ENCODE measurements around the gene ANKRD10.

Gene ANKRD10

DNA sequence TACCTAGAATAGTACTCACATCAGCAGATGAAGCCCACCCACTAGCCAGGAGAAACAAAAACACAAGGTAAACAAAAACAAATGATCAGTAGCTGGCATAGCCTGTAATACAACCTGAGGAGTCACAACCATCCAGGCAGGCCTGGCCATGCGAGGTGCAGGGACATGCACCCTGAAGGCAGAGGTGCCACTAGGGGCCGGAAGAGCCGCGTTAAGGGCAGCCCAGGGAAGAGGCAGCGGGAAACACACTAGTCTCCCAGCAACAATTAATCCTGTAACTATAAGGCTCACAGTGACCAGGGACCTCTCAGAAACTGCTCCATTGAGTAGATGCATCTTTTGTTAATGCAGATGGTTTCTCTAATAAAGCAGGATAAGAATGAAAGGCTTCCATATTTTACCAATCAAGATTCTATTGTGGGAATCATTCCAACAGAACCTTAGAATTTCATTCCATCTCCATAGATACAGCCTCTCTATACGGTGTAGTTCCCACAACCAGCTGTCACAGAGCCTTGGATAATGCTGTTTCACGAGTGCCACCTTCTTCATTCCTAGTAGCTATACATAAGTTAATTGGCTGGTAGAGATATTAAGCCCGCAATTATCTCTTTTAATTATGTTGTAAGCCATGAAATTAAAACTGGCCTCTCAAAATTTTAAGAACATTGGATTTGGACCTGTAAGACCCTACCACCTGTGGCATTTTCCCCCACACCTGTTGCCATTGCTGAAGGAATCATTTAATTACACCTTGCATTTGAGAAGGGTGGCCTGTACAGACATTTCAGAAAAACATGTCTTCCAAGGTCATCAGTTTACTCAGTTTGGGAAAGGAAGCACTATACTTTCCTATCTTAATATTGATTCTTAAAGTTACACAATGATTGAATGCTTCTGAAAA lies 28.7 kb downstream of the ANKRD10 start:
- no peak for DNase-seq (ENCODE audit: low read depth)

DNA sequence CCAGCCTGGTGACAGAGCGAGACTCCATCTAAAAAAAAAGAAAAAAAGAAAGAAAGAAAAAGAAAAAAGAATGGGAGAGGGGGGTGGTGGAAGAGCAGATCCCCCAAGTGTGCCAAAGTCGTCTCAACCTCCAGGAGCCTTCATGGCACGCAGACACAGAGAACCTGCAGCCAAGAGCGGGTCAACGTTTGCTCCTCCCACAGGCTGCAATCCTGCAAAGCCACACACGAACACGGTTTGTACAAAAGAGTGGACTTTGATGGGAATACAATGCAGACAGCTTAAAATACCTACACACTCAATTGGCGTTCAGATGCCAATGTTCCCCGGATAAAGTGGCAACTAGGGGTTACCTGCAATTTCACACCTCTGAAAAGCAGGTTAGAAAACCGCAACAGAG lies 29.4 kb downstream of the ANKRD10 start:
- DNase-seq (ENCODE audit: low read depth) = no peak

DNA sequence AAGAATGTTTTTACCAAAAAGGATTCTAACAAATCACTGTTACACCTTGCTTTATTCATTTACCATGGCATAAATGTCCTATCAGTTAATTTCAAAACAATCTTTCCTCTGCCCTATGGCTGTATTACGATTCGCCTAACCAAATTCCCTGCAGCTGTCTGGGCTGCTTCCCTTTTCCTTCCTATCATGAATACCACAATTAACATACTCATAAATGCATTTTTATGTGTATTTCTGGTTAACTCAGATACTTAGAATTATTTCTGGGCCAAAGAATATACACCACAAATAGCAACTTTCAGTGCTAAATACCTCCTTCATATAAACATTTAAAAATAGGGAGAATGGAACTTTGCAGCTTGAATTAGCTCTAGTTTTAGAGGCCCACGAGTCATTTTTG lies 30.4 kb downstream of the ANKRD10 start:
- DNase-seq (ENCODE audit: low read depth) = peak; percentile 49

DNA sequence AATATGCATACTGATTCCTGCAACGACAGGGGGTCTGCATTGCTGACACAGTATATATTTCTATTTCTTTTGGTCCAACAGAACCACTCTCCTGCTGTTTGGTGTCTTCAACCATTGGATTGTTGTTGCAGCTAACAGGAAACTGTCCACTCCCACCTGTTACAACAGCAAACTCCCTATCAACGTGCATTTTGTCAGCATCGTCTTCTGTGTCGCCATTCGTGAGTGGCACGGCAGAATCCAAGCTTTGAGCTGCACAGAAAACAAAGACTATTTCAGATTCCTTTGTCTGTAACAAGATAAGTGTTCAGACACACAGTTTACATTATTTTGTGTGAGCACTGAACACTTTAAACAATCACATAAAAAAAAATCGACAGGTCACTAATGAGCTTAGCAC lies 31.3 kb downstream of the ANKRD10 start:
- no peak for DNase-seq (ENCODE audit: low read depth)

DNA sequence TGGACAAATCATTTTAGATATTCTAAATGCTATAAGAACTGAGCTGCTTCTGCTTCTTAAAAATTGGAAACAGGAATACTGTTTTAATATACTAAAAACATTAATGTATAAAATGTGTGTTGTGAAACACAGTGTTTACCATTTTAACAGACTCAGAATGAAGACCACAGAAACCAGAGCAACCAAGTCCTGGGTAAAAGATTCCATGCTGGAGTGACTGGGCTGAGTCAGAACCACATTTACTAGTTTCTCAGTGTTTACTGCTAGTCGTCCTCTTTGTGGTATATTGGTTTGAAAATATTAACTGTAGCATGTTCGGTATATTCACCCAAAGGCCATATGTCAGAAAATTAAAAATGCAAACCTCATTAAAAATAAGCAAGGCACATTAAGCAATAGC lies 31.9 kb downstream of the ANKRD10 start:
- DNase-seq (ENCODE audit: low read depth) = peak; percentile 64

DNA sequence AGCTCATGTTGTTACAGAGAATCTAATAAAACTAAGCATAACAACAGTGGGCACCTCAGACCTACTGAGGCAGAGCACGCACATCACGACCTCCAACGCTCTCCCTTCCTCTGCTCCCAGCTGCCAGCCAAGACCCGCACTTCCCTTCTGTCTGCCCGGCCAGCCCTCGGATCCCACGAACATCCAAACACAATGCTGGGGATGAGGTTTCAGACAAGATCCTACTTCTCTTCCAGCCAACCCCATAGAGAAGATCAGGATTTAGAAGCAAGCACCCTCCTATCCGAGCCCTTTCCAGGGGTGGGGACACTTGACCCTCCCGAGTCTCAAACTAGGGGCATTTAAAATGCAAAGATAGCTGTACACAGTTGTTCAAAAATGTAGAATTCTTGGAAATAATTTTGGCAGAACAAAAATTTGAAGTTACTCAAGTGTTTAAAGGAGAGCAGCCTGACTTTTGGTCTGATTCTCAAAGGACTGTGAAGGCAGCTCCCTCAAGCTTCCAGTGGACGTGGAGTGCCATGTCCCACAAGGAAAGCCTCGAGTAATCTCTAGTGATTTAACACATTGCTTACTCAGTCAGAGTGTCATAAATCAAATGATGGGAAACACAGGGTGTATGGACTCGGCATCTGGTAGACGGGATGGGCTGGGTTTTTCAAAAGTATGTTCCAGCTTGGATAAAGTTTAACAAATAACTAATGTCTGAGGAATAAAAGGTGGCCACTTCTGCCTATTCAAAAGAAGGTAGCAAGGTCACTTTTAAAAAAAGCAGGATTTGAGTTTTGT lies 32.8 kb downstream of the ANKRD10 start:
- no peak for DNase-seq (ENCODE audit: low read depth)

DNA sequence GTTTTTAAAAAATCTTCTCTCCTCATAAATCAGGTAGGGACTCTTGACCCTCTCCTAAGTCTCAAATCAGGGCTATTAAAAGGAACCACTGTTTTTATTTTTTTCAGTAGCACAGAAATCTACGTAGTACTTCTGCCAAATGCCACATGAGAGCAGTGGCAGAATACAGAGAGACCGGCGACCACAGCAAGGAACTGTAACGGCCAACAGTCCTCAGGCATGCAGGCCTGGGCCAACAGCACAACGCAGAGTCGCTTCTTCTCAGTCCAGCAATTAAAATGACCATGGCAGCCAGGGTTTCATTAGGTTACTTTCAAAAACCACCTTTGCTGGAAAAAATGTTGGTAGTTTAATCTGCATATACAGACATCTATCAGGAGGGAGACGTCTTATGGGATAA lies 34.2 kb downstream of the ANKRD10 start:
- DNase-seq (ENCODE audit: low read depth) = no peak

DNA sequence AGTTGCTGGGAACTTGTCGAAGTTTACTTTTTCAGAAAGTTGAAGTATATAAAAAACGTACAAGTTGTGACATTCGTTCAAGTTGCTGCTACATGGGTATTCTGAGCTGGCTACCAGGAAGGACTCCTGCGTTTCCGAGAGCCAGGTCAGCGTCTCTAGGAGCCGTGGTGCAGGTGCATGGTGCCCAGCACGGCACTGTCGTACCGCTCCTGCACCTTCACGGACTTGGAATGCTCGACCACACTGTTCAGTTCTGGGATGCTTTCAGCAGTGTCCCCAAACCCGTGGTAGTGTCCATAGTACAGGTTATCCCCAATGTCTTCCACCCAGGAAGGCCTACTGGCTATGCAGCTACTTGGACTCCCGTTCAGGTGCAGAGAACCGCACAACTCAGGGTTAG lies 35.4 kb downstream of the ANKRD10 start:
- no peak for DNase-seq (ENCODE audit: low read depth)

DNA sequence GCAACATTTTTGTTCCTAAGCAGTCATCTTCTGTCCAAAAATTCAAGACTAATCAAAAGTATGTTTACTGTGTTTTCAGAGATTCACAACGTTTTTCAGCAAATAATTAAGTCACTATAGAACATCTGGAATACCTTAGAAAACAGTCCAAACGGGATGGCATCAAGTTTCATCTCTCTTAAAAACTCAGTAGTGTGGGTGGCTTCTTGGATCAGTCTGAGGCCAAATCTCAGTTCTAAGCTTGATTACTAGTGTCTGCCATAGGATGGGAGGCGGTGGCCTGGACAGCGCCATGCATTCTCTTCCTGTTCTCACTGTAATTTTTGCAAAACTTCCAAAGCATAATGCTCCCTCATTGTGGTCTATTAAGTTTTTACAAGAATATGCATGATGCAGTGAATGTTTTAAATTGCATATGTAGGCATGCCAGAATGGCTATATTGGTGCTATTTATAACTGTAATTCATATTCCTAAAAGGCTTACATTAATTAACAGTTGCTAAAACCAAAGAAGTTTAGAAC lies 37.1 kb downstream of the ANKRD10 start:
- DNase-seq (ENCODE audit: low read depth) = peak; percentile 27

DNA sequence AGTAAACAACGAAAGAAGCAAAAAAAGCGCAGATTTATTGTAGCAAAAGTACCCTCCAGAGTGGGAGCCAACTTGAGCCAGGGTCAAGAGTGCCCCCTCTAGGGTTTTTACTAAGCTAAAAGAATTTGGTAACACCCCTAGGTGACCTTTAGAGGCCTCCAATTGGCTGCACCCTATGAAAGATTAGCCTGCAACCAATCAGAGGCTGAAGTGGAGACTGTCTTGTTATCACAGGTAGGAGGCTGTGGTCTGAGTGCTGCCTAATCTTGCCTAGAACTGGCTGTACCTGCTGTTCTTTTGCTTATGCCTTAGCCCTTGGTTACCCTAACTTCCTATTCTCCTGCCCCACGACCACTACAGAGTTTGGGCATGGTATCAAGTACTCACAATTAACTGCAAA lies 38.3 kb downstream of the ANKRD10 start:
- DNase-seq (ENCODE audit: low read depth) = no peak

DNA sequence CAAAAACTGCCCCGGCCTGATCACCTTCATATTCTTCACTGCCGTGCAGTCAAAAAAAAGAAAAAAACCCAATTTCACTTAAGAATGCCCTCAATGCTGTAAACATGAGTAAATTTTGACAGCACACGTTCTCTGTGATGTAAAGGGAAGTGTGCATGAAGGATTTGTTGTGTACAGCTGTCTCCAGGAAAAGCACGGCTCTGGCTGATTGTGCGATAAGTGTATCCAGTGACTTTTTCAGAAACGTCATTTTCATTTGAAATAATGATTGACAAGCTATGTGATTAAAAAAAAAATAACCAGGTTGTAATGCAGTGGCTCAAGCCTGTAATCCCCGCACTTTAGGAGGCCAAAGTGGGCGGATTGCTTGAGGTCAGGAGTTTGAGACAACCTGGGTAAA lies 39.6 kb downstream of the ANKRD10 start:
- no peak for DNase-seq (ENCODE audit: low read depth)

DNA sequence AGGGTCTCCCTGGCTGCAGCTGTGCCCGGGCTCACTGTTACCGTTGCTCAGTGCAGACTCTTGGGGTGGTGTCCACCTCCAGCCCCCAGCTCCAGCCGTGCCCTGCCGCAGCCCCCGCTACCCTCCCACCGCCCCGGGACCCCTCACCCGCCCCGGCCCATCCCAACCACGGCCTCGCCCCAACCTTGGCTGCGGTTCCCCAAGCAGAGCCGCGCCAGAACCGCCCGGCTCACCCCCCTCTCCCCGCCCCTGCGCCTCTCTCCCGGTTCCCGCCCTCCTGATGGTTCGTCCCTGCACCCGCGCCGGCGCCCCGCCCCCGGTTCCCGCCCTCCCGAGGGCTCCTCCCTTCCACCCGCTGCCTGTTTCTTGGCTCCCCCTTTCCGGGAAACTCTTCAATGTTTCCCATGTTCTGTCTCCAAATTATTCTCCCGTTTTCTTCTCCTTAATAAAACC lies 40.3 kb downstream of the ANKRD10 start:
- peak; percentile 76 for DNase-seq (ENCODE audit: low read depth)

DNA sequence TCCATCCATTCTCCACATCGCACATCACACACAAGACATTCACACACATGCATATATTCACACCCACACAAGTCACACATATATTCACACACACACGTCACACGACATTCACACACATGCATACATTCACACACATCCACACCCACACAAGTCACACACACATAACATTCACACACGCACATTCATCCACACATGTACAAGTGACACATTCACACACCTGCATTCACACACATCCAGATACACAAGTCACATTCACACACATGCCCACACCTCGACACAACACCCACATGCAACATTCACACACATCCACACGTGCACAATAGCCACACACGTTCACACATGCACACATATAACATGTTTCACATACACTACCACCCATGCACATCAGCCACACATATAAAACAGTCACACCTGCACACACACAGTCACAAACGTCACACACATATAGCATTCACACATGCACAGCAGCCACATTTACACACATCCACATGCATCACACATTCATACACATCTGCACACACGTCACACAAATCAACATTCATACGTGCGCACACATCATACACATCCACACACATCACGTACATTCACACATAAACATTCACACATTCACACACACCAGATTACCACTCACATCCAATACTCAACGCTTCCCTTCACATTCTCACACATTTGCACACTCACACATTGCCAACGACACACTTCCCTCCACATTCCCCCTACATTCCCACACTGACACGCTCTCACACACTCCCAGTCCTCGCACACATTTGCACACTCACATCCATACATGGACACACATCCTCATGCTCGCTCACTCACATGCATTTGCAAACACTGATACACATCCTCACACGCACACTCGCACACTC lies 41.0 kb downstream of the ANKRD10 start:
- no peak for DNase-seq (ENCODE audit: low read depth)

DNA sequence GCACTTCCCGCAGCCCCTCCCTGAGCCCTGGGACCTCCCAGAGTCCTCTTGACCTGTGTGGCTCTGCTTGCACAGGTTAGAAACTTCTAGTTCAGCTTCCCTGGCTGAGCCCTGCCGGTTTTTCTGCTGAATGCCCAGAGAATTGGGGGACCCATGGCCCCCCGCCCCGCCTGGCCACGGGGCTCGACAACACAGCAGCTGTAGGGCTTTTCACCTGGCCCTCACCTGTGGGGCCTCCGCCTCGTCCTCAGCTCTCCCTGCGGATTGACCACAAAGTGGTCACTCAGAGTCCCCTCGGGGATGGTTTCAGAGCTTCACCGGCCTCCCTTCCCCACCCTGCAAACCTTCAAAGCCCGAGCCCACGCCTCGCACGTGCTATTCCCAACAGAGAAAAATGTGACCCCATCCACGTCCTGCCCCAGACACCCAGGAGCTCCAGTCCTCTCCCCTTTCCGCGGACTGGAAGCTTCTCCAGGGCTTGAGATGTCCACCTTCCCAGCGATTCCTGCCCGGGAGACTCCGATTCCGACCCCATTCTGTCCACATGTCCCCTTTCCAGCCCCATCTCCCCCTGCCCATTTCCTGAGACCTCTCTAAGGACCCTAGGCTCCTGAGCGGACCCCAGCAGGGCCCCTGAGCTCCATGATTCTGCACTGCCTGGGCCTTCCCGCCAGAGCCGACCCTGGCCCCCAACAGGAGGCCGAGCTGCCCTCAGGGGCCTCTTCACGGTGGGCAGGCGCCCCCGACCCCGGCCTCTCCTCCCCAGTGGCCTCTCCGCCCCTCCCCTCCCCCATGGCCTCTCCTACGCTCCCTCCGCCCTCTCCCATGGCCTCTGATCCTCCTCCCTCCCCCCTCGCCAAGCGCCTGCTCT lies 41.9 kb downstream of the ANKRD10 start:
- no peak for DNase-seq (ENCODE audit: low read depth)

DNA sequence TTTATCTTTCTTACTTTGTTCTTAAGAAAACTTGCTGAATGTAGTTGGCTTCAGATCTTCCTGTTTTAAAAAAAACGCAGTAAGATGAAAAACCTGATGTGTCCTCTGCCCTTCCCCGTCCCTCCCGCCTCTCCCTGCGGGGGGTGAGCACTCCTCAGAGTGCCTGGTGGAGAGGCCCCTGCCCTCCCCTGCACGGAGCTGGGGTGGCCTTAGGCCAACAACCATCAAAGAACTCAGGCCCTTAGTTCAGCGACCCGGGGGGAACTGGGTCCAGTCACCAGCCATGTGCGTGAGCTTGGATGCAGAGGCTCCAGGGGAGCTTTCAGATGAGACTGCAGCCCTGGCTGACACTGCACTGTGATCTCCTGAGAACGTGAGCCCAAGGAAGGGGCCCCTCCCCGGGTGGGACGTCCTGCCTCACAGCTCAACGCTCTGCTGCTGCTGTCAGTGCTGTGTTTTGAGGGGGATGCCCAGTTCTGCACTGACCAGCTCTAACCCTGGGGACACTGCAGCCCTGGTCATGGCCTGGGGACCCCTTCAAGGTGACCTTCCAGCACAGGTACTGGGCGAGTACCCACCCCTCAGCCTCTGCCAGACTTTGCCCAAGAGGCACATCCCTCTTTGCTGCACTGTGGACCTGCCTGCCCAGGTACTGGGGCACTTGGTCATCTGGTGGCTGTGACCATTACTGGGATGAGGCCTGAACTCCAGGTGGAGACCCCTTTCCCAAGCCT lies 42.7 kb downstream of the ANKRD10 start:
- no peak for DNase-seq (ENCODE audit: low read depth)

DNA sequence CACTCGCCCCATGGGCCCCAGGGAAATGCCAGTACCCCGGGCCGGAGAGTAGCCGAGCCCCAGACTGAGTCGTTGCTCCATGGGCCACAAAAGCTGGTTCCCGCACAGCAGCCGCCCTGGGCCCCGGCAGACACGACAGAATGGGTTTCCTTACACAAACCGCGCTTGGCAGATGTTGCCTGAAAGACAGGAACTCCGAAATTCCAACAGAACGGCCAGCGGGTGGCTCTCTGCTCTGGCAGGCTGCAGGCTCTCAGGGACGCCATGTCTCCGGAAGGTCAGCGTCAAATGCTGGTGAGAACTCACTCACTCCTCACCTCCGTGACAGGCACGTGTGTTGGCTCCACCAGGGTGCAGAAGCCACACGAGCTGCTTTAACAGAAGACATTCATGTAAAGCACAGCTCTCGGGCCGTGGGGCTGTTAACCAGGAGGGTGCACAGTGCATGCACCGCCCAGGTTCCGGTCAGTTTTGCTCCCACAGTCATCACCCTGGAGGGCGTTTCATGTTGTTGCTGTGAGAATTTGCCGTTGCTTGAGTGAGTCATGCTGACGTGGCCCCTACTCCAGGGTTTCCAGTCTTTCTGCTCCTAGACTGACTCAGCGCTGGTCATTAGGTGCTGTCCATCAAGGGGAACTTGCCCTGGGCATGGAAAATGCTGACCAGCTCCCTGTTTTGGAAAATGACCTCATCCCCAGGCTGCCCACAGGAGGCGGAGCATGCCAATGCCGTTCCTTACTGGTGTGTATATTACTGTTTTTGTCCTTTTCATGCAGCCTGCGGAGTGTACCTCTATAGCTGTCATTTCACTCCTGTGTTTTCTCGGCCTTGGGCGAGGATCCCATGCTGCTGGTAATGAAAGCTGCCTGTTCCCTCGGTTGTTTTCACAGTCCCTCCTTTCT lies 44.8 kb downstream of the ANKRD10 start:
- peak; percentile 100 for DNase-seq (ENCODE audit: low read depth)

DNA sequence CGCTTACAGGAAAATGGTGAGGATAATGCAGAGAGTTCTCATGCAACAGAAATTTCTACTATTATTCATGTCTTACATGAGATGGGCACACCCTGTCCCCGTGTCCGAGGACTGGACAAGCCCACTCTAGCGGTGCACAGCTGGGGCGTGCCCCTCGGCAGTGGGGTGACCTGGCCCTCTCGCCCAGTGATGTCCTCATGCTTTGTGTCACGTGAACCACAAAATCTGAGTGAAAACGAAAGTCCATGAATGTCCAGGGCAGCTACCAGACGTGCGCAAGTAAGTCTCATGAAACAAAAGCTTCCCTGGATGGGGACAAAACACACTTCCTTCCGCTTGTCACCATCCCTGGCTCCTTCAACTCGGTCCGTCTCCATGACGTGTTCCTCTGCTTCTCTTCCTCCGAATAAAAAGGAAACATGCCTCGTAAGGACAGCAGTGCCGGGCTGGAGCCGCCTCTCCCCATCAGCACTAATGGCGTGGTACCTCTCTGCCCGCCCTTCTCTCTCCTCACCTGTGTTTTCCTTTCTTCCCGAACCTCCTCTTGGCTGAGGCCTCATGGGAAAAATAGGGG lies 45.6 kb downstream of the ANKRD10 start:
- peak; percentile 68 for DNase-seq (ENCODE audit: low read depth)

DNA sequence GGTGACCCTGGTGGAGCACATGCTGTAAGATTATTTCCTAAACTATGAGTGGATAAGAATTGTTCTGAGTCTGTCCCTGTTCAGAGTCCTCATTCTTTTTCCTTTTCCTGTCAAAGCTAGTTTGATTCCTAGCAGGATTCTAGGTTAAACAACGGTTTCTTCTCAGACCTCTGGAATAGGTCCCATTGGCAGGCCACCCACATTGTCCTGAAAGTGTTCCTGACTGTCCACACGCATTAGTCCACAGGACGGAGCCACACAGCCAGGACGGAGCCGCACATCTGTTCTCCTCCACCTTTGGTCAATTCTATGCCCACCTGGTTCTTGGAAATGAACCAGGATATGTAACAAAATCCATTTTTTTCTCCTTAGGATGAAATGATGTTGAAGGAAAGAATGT lies 46.1 kb downstream of the ANKRD10 start:
- peak; percentile 20 for DNase-seq (ENCODE audit: low read depth)

DNA sequence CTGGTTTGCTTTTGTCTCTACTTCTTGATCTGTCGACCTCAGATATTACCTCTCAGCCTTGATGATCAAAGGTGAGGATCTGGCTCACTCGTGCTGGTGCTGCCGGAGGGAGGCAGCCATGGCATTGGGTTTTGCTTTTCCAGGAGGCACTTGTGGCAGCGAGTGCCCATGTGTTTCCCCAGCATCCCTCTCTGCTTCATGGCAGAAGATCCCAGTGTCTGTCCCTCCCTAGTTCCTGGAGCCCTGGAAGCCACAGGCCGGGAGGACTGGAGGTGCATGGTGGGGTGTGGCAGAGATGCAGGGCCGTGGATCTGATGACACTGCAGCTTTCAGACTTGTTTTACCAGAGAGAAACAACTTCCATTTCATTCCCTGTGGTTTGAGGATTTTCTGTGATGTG lies 47.5 kb downstream of the ANKRD10 start:
- DNase-seq (ENCODE audit: low read depth) = no peak
